Measurements from ENCODE around the gene HNRNPC. TPM values are rescaled to one million over a fixed set of nuclear protein-coding genes. Genes with fewer than 3 reads are reported as not detected.

Gene HNRNPC
- total RNA-seq, 1 donor = 671 TPM

DNA sequence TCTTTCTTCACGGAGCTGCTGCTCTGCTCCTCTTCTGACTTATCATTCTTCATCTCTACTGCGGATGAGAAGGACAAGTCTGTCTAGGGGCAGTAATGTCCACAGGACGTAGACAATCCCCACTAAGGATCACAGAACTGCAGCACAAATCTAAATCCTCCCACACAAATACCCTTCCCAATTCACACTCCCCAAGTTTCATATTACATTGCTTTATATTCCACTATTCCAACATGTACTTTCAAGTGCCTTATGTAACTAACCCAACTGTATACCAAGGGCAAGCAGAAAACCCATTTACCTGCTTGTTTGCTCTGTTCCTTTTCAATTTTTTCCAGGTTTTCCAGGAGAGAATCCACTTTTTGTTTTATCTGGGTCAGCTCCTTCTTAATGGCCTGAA lies 57.7 kb downstream of the HNRNPC start:
- no peak for DNase-seq (ENCODE audit: low read depth)
- TF ChIP-seq, protein P1, sequence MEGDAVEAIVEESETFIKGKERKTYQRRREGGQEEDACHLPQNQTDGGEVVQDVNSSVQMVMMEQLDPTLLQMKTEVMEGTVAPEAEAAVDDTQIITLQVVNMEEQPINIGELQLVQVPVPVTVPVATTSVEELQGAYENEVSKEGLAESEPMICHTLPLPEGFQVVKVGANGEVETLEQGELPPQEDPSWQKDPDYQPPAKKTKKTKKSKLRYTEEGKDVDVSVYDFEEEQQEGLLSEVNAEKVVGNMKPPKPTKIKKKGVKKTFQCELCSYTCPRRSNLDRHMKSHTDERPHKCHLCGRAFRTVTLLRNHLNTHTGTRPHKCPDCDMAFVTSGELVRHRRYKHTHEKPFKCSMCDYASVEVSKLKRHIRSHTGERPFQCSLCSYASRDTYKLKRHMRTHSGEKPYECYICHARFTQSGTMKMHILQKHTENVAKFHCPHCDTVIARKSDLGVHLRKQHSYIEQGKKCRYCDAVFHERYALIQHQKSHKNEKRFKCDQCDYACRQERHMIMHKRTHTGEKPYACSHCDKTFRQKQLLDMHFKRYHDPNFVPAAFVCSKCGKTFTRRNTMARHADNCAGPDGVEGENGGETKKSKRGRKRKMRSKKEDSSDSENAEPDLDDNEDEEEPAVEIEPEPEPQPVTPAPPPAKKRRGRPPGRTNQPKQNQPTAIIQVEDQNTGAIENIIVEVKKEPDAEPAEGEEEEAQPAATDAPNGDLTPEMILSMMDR (IDR thresholded peaks at IDR 0.05; ENCODE audit: insufficient read depth, low read depth, low read length) = no peak
- no peak overlapping the region for H3K4me3 ChIP-seq (ENCODE audit: low read depth, low read length)

DNA sequence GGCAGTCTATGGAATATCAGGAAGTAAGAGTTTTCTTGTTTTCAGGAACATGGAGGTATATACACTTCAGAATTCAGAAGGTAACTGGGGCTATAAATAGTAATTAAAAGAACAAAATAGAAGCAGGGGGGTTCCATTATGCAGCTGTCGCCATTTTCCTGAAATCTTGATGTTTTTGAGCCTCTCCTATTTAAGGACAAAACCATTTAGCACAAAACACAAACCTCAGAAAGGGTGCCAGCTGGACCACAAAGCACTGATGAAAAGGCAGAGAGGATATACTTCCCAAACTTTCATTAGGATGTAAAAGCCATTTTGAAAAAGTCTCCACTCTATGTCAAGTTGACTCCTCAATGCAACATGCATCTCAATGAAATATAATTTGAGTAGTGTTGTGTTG lies 59.2 kb downstream of the HNRNPC start:
- TF ChIP-seq, protein P1 (IDR thresholded peaks at IDR 0.05; ENCODE audit: insufficient read depth, low read depth, low read length) = no peak
- no peak overlapping the region for H3K4me3 ChIP-seq (ENCODE audit: low read depth, low read length)
- no peak for DNase-seq (ENCODE audit: low read depth)

DNA sequence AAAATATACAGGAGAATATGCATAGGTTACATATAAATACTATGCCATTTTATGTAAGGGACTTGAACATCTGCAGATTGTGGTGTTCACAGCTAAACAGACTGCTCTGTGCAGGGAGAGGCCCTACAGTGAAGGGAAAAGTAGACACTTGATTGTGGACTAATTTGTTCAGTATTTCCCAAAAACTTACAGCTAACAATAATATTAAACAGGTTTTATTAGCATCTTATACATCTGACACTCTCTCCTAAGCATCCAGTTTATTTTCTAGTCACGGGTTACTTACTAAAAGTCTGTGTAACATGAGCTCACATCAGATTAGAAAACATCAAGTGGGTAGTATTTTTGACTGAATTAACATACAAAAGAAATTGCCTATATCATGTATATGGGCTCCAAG lies 60.1 kb downstream of the HNRNPC start:
- H3K4me3 ChIP-seq (ENCODE audit: low read depth, low read length) = no peak overlapping the region
- DNase-seq (ENCODE audit: low read depth) = no peak
- TF ChIP-seq, protein P1 (IDR thresholded peaks at IDR 0.05; ENCODE audit: insufficient read depth, low read depth, low read length) = no peak

DNA sequence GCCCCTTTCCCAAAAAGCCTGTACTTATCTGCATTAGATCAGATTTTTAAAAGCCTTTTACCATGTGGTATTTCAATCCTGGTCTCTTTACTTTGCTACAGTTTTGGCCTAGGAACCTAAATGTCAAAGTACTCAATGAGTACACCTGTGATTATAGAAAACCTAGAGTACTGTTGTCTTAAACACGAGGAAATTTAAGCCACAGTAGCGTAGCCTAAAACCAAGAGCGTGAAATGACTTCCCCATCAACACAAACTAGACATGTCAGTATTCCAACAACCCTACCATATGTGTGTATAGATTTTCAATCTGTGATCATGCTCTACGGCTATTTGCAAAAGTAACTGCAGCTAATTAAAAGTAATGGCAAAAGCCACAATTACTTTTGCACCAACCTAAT lies 60.7 kb downstream of the HNRNPC start:
- H3K4me3 ChIP-seq (ENCODE audit: low read depth, low read length) = no peak overlapping the region
- DNase-seq (ENCODE audit: low read depth) = no peak
- TF ChIP-seq, protein P1 (IDR thresholded peaks at IDR 0.05; ENCODE audit: insufficient read depth, low read depth, low read length) = no peak

DNA sequence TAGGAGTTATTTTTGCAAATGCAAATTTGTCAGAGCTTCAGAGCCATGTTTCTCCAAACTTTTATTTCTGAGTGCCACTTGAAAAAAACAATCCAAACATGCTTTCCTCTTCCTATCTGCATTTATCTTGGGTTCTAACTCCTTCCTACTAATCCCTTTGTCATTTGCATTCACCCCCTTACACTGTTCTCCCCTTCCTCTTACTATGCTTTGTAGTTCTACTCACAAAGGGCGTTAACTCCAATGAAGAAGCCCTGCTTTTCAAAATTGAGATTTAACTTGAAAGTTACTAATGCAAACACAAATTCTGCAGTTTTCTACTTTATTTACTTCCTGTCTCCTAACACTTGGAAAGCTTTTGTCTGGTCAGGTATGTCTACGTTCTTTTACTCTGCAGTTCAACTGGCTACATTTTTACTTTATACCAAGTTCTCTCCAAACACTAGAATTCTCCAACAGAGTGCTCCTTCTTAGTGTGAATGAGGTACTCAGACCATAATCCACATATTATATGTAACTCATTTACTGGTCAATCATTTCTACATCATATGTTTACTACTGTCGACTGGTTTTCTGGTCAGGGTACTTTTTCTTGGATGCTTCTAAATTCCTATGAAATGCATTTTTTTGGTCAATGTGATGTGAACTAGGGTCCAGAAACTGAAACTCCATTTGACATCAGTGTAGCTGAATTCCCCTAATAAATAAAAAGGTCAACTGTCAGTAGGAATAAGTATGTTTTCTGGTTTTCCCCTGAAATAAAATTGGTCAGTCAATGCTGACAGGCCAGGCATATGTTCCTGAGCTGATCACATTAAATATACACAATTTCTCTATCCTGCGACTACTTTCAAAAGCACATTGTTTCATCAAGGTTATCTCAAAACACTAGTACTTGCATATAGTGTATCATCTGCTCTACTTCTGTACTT lies 62.2 kb downstream of the HNRNPC start:
- DNase-seq (ENCODE audit: low read depth) = no peak
- TF ChIP-seq, protein P1 (IDR thresholded peaks at IDR 0.05; ENCODE audit: insufficient read depth, low read depth, low read length) = no peak
- H3K4me3 ChIP-seq (ENCODE audit: low read depth, low read length) = no peak overlapping the region

DNA sequence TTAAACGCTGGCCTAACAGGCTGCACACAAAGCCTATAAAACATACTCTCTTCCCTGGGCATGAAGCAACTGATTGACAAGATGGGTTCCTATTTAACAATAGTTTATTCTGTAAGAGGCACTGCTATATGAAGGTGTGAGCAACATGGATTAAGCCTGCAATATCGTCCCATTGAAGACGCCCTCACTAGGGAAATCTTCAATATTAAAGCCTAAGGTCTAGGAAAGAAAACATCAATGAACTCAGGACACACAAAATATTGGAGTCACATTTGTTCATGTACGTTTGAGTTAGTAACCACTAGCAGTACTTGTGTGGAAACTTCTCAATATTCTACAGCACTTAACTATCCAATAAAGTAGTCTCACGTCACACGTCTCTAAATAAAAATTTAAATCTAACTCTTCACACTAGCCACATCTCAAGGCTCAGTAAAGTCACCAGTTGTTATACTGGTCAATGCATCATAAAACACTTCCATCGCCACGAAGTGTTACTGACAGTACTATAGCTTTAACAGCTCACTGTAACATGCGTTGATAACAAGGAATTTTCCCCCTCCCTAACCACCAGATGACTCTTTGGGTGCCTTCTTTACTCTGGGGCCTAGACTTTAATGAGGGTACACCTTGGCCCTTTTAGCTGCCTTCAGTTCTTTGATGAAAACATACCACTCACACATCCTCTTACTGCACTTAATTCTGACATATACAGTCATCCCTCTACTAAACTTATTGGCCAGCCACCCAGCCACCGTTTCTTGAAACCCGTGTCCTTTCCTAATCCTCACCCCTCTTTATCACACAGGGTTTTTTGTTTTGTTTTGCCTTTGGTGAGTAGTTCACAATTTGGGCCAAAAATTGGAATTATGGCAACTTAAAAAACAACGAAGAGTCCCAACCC lies 63.3 kb downstream of the HNRNPC start:
- no peak for DNase-seq (ENCODE audit: low read depth)
- H3K4me3 ChIP-seq (ENCODE audit: low read depth, low read length) = no peak overlapping the region
- TF ChIP-seq, protein P1 (IDR thresholded peaks at IDR 0.05; ENCODE audit: insufficient read depth, low read depth, low read length) = no peak

All from fibroblast of villous mesenchyme (primary cell).